Fibroblast of skin of scalp (primary cell): ENCODE measurements around the gene TENT4A.

ENCODE experiments used
- DNase-seq: peaks from one replicate; pipeline ENCODE4 v3.0.0-alpha.2; 2013

The TENT4A gene

GRCh38 chr5:6700685-6701355 lies 12.4 kb upstream of the TENT4A start:
- DNase-seq, result no peak

- no peak for DNase-seq
Observed at GRCh38 chr5:6701491-6701890, 11.7 kb upstream of the TENT4A start.

- DNase-seq, result no peak
Observed at GRCh38 chr5:6702633-6703032, 10.6 kb upstream of the TENT4A start.

- no peak for DNase-seq
Observed at GRCh38 chr5:6703806-6704205, 9.4 kb upstream of the TENT4A start.

GRCh38 chr5:6704361-6704851 lies 8.8 kb upstream of the TENT4A start:
- peak; percentile 73 for DNase-seq

- DNase-seq, result no peak
Observed at GRCh38 chr5:6705088-6705487, 8.1 kb upstream of the TENT4A start.

GRCh38 chr5:6705959-6706358 lies 7.3 kb upstream of the TENT4A start:
- DNase-seq, result no peak

- DNase-seq, result no peak
Observed at GRCh38 chr5:6707852-6708251, 5.4 kb upstream of the TENT4A start.

GRCh38 chr5:6708814-6709213 lies 4.4 kb upstream of the TENT4A start:
- no peak for DNase-seq

- no peak for DNase-seq
Observed at GRCh38 chr5:6710070-6710469, 3.2 kb upstream of the TENT4A start.

GRCh38 chr5:6710551-6711318 lies 2.5 kb upstream of the TENT4A start:
- DNase-seq, result no peak

GRCh38 chr5:6711409-6712141 lies 1.7 kb upstream of the TENT4A start:
- DNase-seq, result no peak

- DNase-seq, result peak; percentile 54
Observed at GRCh38 chr5:6712142-6712576, 1.1 kb upstream of the TENT4A start.

GRCh38 chr5:6712577-6713273 lies 507 bp upstream of the TENT4A start:
- DNase-seq, result peak; percentile 98

- DNase-seq, result no peak
Observed at GRCh38 chr5:6714226-6715041, 1.2 kb downstream of the TENT4A start.

GRCh38 chr5:6715271-6715670 lies 2.0 kb downstream of the TENT4A start:
- no peak for DNase-seq

- DNase-seq, result no peak
Observed at GRCh38 chr5:6715758-6716628, 2.8 kb downstream of the TENT4A start.

- no peak for DNase-seq
Observed at GRCh38 chr5:6716629-6717149, 3.5 kb downstream of the TENT4A start.

- no peak for DNase-seq
Observed at GRCh38 chr5:6717247-6717646, 4.0 kb downstream of the TENT4A start.

- no peak for DNase-seq
Observed at GRCh38 chr5:6717687-6718086, 4.5 kb downstream of the TENT4A start.
